Loucy (cell line): ENCODE results near the gene SPTY2D1.

Experiments
- EZH2phosphoT487 ChIP-seq: fragments of 200-600 bp; IDR thresholded peaks from 2 replicates; pipeline ENCODE4 v1.6.1; 2018; ENCODE audit warnings: antibody characterized with exemption, mild to moderate bottlenecking, moderate library complexity, borderline replicate concordance
- TF ChIP-seq, protein P1 (sequence below): fragments of 200-600 bp; sonication (generic); conservative IDR thresholded peaks from 2 replicates; pipeline ENCODE4 v1.5.1; 2014; ENCODE audit warnings: mild to moderate bottlenecking, antibody characterized with exemption, low read length

DNA sequence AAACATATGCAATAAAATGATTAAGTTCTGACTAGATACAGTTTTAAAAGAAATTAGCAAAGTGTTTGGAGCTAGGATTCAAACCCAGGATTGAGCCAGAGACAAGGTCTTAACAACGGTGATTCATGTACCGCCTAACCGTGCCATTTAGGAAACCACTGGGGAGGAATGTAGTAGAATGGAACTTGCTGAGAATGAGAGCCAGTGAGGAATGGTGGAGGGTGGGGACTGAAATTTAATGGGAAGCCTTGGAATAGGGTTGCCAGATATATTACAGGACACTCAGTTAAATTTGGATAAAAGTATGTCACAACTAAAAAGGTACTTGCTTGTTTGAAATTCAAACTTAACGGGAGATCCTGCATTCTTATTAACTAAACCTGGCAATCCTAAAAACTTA, 34.0 kb upstream of the SPTY2D1 start:
- TF ChIP-seq, protein P1, sequence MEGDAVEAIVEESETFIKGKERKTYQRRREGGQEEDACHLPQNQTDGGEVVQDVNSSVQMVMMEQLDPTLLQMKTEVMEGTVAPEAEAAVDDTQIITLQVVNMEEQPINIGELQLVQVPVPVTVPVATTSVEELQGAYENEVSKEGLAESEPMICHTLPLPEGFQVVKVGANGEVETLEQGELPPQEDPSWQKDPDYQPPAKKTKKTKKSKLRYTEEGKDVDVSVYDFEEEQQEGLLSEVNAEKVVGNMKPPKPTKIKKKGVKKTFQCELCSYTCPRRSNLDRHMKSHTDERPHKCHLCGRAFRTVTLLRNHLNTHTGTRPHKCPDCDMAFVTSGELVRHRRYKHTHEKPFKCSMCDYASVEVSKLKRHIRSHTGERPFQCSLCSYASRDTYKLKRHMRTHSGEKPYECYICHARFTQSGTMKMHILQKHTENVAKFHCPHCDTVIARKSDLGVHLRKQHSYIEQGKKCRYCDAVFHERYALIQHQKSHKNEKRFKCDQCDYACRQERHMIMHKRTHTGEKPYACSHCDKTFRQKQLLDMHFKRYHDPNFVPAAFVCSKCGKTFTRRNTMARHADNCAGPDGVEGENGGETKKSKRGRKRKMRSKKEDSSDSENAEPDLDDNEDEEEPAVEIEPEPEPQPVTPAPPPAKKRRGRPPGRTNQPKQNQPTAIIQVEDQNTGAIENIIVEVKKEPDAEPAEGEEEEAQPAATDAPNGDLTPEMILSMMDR = no peak
- TF ChIP-seq EZH2phosphoT487 = no peak
